AG04450 (cell line): ENCODE results near the gene CACNA2D2. TPM values are rescaled to one million over a fixed set of nuclear protein-coding genes. Genes with fewer than 3 reads are reported as not detected.
A peak's percentile ranks its signal among the peaks of the same experiment; 100 is the strongest.

Experiments used
- CTCF ChIA-PET: fragments of 300-600, 350-600 bp; formaldehyde crosslinking; extraction: SDS; loops from one replicate; lab custom pipeline; 2022; ENCODE audit warnings: antibody characterized with exemption, inconsistent platforms; lab: Charles Lee
- POLR2A ChIA-PET: fragments of 350-600 bp; formaldehyde crosslinking; extraction: SDS; loops from one replicate; lab custom pipeline; 2021; ENCODE audit warnings: antibody characterized with exemption, inconsistent platforms; lab: Yijun Ruan, JAX
- DNase-seq: peaks from one replicate; pipeline ENCODE4 v3.0.0-alpha.2; 2011; ENCODE audit warnings: low read depth, low spot score
- H3K27ac ChIP-seq: one replicate; pipeline ENCODE4 v1.5.1; 2012; ENCODE audit warnings: low read depth, low read length, control low read depth
- H3K27me3 ChIP-seq: one replicate; pipeline ENCODE4 v1.6.0; 2012; ENCODE audit warnings: low read length; ENCODE audit not compliant: control insufficient read depth, insufficient read depth
- H3K4me3 ChIP-seq: 2 replicates; pipeline ENCODE4 v1.5.1; 2011; ENCODE audit warnings: mild to moderate bottlenecking, low read depth, low read length, control low read depth
- H3K9me3 ChIP-seq: 2 replicates; pipeline ENCODE4 v1.5.1; 2012; ENCODE audit warnings: low read length; ENCODE audit not compliant: control insufficient read depth, insufficient read depth
- CTCF ChIP-seq: IDR thresholded peaks from 2 replicates; pipeline ENCODE4 v1.5.1; 2011; ENCODE audit warnings: low read depth, low read length, control low read depth, inconsistent platforms
- polyA plus RNA-seq: library from polyadenylated mRNA; depleted of rRNA; stranded (reverse); fragments of >200 nt; gene quantifications from 2 replicates; pipeline ENCODE4 v1.2.3, GENCODE V29; 2011

Gene CACNA2D2
- polyA plus RNA-seq, 1 experiment, result 0.09 TPM

GRCh38 chr3:50371133-50371685 lies 132.2 kb downstream of the CACNA2D2 start:
- POLR2A ChIA-PET, result no interaction called here

GRCh38 chr3:50370594-50370993 lies 132.8 kb downstream of the CACNA2D2 start:
- peaks cover 45% of the 10 kb centered on the region for H3K27me3 ChIP-seq
- ChIA-PET POLR2A (no interaction called here), CTCF (interaction anchor here (0.6 to 2.0 kb wide), 3 partner anchors 169 to 179 kb away, joined by 3 to 10 read pairs (median 3); no protein-coding TSS in a partner anchor)
- TF ChIP-seq CTCF, result peak; percentile 21; the same call in 1 of the 2 replicates
- DNase-seq, result no peak
- no peak overlapping the region for H3K4me3 ChIP-seq
- H3K27ac ChIP-seq, result no peak overlapping the region
- H3K9me3 ChIP-seq, result peaks cover under 1% of the 10 kb centered on the region; the same call in 1 of the 2 replicates

More at GRCh38 chr3:50371133-50371685, 132.2 kb downstream of the CACNA2D2 start:
- no peak overlapping the region for H3K27ac ChIP-seq
- no peak for TF ChIP-seq CTCF
- no peak for DNase-seq
- no peaks in the 10 kb centered on the region for H3K9me3 ChIP-seq
- CTCF ChIA-PET, result interaction anchor here (0.5 to 2.0 kb wide), 4 partner anchors 24 to 179 kb away, joined by 3 to 10 read pairs (median 3); no protein-coding TSS in a partner anchor
- H3K27me3 ChIP-seq, result peaks cover 40% of the 10 kb centered on the region
- no peak overlapping the region for H3K4me3 ChIP-seq

- ChIA-PET CTCF (no interaction called here), POLR2A (no interaction called here)
- TF ChIP-seq CTCF, result no peak
- peaks cover 37% of the 10 kb centered on the region for H3K27me3 ChIP-seq
- no peak overlapping the region for H3K27ac ChIP-seq
- H3K9me3 ChIP-seq, result peaks cover 3% of the 10 kb centered on the region; the same call in 1 of the 2 replicates
- H3K4me3 ChIP-seq, result no peak overlapping the region
- no peak for DNase-seq
Measured at GRCh38 chr3:50369012-50369670, 134.3 kb downstream of the CACNA2D2 start.

GRCh38 chr3:50365842-50366220 lies 137.6 kb downstream of the CACNA2D2 start:
- Histone ChIP-seq H3K4me3 (no peak overlapping the region), H3K27ac (no peak overlapping the region), H3K27me3 (peaks cover 18% of the 10 kb centered on the region), H3K9me3 (peaks cover 3% of the 10 kb centered on the region; the same call in 1 of the 2 replicates)
- no peak for DNase-seq
- POLR2A ChIA-PET, result no interaction called here
- CTCF ChIA-PET, result interaction anchor here (1.0 to 1.6 kb wide), 2 partner anchors 176 to 184 kb away, joined by 4 to 5 read pairs; no protein-coding TSS in a partner anchor
- no peak for TF ChIP-seq CTCF
